Activated T-helper 2 cell treated with anti-CD3 and anti-CD28 coated beads, Interferon-gamma antibody, Interleukin-2, Interleukin-4, amounts not matched to agents 10 μg/mL and 5 μg/mL and 100 μg/mL, durations not matched to agents 14 hours and 24 hours and 36 hours (primary cell): ENCODE measurements around the gene DSCAM. TPM values are rescaled to one million over a fixed set of nuclear protein-coding genes. Genes with fewer than 3 reads are reported as not detected.

Source experiments
- DNase-seq: peaks from one replicate; pipeline ENCODE4 v3.0.0; 2021; ENCODE audit warnings: low spot score
- H3K27ac Mint-ChIP-seq: one replicate; pipeline ENCODE4 v1.8.0; 2021; ENCODE audit warnings: mixed read lengths
- H3K27me3 Mint-ChIP-seq: one replicate; pipeline ENCODE4 v1.8.0; 2021; ENCODE audit warnings: low read depth, mixed read lengths
- H3K36me3 Mint-ChIP-seq: one replicate; pipeline ENCODE4 v1.8.0; 2021; ENCODE audit warnings: low read depth, mixed read lengths
- H3K4me1 Mint-ChIP-seq: one replicate; pipeline ENCODE4 v1.8.0; 2021; ENCODE audit warnings: low read depth, mixed read lengths
- H3K4me3 Mint-ChIP-seq: one replicate; pipeline ENCODE4 v1.8.0; 2021; ENCODE audit warnings: low read depth, mild to moderate bottlenecking, moderate library complexity, mixed read lengths
- H3K9me3 Mint-ChIP-seq: one replicate; pipeline ENCODE4 v1.8.0; 2021; ENCODE audit warnings: mixed read lengths
- intact Hi-C: fragments of 100-400 bp; cut with micrococcal nuclease; formaldehyde crosslinking; loops from one replicate; pipeline ENCODE4 v1.15.1; 2023
- total RNA-seq: library from RNA; stranded (reverse); gene quantifications from 2 replicates; pipeline ENCODE4 v1.2.3, GENCODE V29; 2022

DSCAM gene
- total RNA-seq, 1 donor from 2014 or later, result not detected

DNA sequence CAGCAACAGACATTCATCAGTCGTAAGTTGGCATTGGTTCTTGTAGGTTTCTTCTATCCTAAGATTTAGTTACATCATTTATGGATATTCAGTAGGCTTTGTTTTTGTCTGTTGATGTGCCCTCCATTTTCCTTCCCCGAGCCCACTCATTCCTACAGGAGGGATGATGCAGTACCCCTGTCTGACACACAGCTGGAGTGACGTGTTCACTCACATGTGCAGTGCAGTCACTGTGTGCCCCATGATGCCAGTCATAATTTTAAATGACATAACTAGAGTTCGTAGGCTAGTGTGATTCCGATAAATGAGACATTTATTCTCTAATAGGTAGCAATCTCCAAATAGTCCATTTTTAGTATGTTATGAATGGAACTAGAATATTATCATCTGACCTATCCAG is 438.4 kb downstream of the DSCAM start:
- intact Hi-C loops, result no loop called here
- Mint-ChIP-seq H3K9me3 (peaks cover 31% of the 10 kb centered on the region), H3K4me1 (no peaks in the 10 kb centered on the region), H3K4me3 (no peak overlapping the region), H3K27ac (no peak overlapping the region), H3K36me3 (no peaks in the 10 kb centered on the region), H3K27me3 (no peaks in the 10 kb centered on the region)
- no peak for DNase-seq

DNA sequence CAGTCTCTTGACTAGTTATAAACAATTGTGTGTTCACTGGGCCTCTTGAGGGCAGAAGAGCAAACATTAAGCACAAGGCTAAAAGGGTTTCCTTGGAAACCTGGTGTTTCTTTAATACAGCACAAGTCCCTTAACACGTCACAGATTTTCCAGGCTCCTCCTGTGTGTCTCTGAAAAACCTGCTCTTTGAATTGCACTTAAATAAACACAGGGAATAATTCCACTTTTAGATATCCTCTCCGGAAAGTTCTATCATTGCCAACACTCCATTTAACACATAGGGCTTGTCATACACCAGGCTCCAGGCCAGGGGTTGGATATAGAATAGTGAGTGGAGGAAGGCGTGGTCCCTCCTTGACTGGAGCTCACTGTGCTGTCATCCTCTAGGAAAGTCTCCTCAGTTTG is 442.6 kb downstream of the DSCAM start:
- peaks cover 16% of the 10 kb centered on the region for H3K9me3 Mint-ChIP-seq
- H3K27me3 Mint-ChIP-seq, result no peaks in the 10 kb centered on the region
- no peak overlapping the region for H3K4me3 Mint-ChIP-seq
- H3K4me1 Mint-ChIP-seq, result no peaks in the 10 kb centered on the region
- no peaks in the 10 kb centered on the region for H3K36me3 Mint-ChIP-seq
- intact Hi-C loops, result no loop called here
- no peak overlapping the region for H3K27ac Mint-ChIP-seq
- no peak for DNase-seq

DNA sequence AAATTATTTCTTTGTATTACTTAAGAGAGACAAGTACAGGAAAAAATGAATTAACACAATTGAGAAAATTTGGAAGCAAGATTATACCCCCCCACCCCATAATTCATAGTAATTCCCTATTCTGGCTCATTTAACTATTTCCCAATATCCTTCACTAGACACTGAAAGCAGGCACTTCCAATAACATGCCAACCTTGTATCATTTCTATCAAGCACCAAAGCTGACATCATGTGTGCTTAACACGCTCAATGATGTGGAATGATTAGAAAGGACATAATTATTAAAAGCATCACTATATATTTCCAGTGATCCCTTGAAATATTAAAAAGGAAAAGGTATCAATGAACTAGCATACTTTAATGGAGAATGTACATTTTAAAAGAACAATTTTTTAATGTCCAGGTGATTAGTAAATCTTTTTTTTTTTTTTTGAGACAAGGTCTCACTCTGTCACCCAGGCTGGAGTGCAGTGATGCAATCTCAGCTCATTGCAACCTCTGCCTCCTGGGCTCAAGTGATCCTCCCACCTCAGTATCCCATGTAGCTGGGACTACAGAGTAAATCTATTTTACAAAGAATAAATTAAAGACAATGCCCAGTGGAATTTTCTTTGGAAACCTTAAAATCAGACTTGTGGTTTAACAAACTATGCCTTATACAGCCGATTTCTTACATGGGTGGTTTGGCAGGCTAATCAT is 443.9 kb downstream of the DSCAM start:
- H3K9me3 Mint-ChIP-seq, result peaks cover 13% of the 10 kb centered on the region
- H3K36me3 Mint-ChIP-seq, result no peaks in the 10 kb centered on the region
- H3K27me3 Mint-ChIP-seq, result no peaks in the 10 kb centered on the region
- H3K4me1 Mint-ChIP-seq, result no peaks in the 10 kb centered on the region
- intact Hi-C loops, result no loop called here
- H3K4me3 Mint-ChIP-seq, result no peak overlapping the region
- no peak overlapping the region for H3K27ac Mint-ChIP-seq
- no peak for DNase-seq

DNA sequence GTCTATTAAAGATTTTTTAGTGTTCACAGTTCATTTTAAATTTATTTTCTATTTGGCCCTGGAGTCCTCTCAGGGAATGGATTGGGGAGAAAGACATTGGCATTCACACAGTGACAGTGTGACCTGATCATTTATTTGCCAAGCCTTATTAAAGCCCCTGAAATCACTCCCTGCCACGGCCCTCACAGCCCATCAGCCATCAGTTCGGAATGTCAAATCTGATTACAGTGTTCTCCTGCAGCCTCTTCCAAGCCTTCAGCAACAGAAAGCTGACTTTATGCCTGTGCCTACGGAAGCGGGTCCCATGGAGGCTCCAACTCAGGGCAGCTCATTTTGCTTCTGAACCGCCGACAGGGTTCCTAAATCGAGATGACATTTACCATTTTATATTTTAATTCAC is 451.2 kb downstream of the DSCAM start:
- peaks cover 18% of the 10 kb centered on the region for H3K9me3 Mint-ChIP-seq
- no peaks in the 10 kb centered on the region for H3K27me3 Mint-ChIP-seq
- H3K27ac Mint-ChIP-seq, result no peak overlapping the region
- intact Hi-C loops, result no loop called here
- no peak overlapping the region for H3K4me3 Mint-ChIP-seq
- no peaks in the 10 kb centered on the region for H3K36me3 Mint-ChIP-seq
- no peaks in the 10 kb centered on the region for H3K4me1 Mint-ChIP-seq
- DNase-seq, result no peak

DNA sequence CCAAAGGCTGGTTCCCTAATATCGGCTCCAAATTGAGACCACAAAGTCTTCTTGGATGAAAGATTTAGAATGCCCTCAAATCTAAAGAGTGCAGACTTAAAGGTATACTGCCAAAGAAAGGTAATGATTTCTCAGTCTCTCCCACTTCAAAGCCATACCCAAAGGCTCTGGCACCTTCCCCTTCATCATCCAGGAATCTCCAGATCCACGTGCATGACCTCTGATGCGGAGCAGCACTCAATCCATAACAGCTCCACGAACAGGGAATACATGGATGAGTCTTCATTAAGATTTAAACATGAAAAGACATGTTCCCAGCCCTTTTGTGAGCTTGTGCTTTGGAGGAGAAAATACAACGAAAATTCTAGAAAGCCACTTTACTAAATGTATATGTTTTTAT is 453.9 kb downstream of the DSCAM start:
- no peak overlapping the region for H3K4me3 Mint-ChIP-seq
- peaks cover 15% of the 10 kb centered on the region for H3K9me3 Mint-ChIP-seq
- H3K36me3 Mint-ChIP-seq, result no peaks in the 10 kb centered on the region
- DNase-seq, result no peak
- H3K27ac Mint-ChIP-seq, result no peak overlapping the region
- no peaks in the 10 kb centered on the region for H3K4me1 Mint-ChIP-seq
- H3K27me3 Mint-ChIP-seq, result no peaks in the 10 kb centered on the region
- intact Hi-C loops, result no loop called here

DNA sequence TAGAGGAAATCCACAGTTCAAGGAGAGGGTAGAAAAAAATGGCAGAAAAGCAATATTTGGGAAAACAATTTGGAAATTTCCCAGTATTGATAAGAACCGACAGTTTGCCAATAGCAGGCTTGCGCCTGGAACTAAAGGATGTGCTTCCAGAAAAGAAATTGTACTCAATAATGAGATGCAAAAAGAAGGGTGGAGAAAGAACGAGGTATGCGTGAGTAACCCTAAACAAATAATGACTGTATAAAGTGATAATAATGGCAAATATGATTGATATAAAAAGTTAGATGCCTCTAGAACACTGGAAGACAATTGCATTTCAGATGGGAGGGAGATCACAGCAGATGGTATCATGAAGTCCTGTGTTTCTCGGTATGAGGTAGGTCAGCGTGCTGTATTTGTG is 458.9 kb downstream of the DSCAM start:
- H3K36me3 Mint-ChIP-seq, result no peaks in the 10 kb centered on the region
- no peaks in the 10 kb centered on the region for H3K9me3 Mint-ChIP-seq
- H3K27me3 Mint-ChIP-seq, result no peaks in the 10 kb centered on the region
- no peak overlapping the region for H3K27ac Mint-ChIP-seq
- DNase-seq, result no peak
- no peaks in the 10 kb centered on the region for H3K4me1 Mint-ChIP-seq
- intact Hi-C loops, result loop anchor here (5.0 kb wide), 1 partner anchor 246 kb away; no protein-coding TSS in a partner anchor
- no peak overlapping the region for H3K4me3 Mint-ChIP-seq

DNA sequence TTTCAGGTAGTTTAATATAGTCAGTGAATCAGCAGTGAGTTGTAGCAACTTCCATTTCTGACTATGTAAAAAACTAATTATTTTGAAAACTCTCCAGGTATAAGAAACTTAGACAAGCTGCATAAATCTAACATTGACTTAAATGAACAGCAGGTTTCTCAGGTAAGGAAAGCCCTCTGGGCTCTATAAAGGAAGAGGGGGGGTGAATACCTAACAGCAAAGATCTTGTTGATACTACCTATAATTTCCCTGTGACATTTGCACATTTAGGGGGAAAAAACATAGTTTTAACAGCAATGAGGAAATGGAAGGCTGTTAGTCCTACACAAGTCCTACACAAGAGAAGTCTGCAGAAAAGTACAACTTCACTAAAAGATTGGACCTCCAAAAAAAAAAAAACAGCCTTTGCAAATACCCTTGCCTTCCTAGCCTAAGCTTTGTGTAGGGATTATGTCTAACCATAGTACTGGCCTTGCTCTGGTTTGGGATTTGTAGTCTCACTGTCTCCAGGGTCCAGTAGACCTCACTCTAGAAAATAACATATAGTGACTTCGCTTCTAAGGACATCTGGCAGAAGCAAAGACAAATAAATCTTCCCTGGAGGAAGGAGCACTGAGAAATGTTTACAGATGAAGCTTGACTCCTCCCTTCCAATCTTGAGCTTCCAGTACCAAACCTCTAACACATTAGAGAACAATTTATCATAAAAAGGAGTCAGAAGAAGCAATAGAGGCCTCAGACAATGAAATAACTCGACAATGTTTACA is 459.8 kb downstream of the DSCAM start:
- no peaks in the 10 kb centered on the region for H3K36me3 Mint-ChIP-seq
- H3K4me3 Mint-ChIP-seq, result no peak overlapping the region
- no peak overlapping the region for H3K27ac Mint-ChIP-seq
- H3K4me1 Mint-ChIP-seq, result no peaks in the 10 kb centered on the region
- no peaks in the 10 kb centered on the region for H3K9me3 Mint-ChIP-seq
- intact Hi-C loops, result loop anchor here (5.0 kb wide), 1 partner anchor 245 kb away; no protein-coding TSS in a partner anchor
- no peaks in the 10 kb centered on the region for H3K27me3 Mint-ChIP-seq
- no peak for DNase-seq

DNA sequence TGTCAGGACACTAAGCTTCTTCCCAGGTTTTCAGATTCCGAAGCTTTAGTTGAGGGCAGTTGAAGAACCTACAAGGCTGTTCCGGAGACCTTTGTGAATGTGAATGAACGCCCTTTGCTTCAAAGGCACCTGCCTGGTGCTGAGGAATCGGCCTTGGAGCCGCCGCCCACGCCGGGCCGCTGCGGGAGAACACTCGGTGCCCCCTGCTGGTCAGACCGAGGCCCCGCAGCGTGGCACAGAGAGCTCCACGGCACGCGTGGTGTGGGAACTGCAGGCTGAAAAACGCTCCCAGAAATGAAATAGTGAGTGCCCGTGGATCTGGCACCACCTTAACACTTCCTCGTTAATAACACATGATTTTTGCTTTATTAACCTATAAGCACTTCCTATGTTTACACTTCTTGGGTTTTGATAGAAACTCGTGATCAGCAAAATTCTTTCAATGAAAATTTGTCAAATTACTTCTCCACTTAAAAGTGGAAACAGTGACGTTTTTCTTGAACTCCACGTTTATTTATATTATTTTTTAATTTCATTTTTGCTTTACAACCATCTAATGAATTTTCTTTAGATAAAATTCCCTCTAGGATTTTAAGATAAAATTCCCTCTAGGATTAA is 460.6 kb downstream of the DSCAM start:
- Mint-ChIP-seq H3K27me3 (no peaks in the 10 kb centered on the region), H3K4me3 (no peak overlapping the region), H3K27ac (no peak overlapping the region), H3K36me3 (no peaks in the 10 kb centered on the region), H3K9me3 (peaks cover under 1% of the 10 kb centered on the region), H3K4me1 (no peaks in the 10 kb centered on the region)
- intact Hi-C loops, result loop anchor here (5.0 kb wide), 1 partner anchor 244 kb away; no protein-coding TSS in a partner anchor
- DNase-seq, result peak; percentile 9

DNA sequence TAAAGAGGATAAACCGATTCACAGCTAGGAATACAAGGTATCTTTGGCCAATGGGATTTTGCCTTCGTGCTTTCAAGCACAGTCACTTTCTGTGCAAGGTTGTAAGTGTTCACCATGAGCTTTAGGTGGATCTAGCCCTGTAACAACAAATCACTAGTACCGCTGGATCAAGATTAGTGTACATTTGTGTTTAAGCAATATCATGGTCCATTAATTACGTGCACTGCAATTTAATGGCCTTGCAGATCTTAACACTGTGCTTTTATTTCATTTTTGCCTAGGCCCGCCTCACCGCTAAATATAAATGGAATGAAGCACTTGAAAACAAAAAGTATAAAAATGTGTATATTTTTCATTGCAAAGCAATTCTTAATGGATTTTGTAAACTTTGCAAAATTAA is 461.1 kb downstream of the DSCAM start:
- intact Hi-C loops, result loop anchor here (5.0 kb wide), 1 partner anchor 244 kb away; no protein-coding TSS in a partner anchor
- Mint-ChIP-seq H3K27ac (no peak overlapping the region), H3K9me3 (peaks cover 6% of the 10 kb centered on the region), H3K4me3 (no peak overlapping the region), H3K36me3 (no peaks in the 10 kb centered on the region), H3K4me1 (no peaks in the 10 kb centered on the region), H3K27me3 (no peaks in the 10 kb centered on the region)
- DNase-seq, result no peak

DNA sequence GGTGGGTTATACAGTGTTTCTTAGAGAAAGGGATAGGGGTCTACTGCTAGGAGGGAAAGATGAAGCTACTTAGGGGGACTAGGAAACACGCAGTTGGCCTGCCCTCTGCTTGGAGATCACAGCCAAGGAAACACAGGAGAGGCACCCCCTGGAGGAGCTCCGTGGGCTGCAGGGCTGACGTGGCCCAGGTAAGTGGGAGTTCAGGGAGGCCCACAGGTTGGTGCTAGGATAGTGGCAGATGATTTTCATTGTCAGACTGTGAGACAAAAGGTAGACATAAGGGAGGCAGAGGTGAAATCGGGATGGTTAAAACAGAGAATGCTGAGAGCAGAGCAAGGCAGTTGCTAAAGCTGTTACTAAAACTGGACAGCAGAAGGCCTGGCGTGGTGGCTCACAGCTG is 463.0 kb downstream of the DSCAM start:
- H3K27me3 Mint-ChIP-seq, result no peaks in the 10 kb centered on the region
- DNase-seq, result no peak
- H3K36me3 Mint-ChIP-seq, result no peaks in the 10 kb centered on the region
- no peak overlapping the region for H3K27ac Mint-ChIP-seq
- peaks cover 12% of the 10 kb centered on the region for H3K9me3 Mint-ChIP-seq
- no peak overlapping the region for H3K4me3 Mint-ChIP-seq
- intact Hi-C loops, result no loop called here
- no peaks in the 10 kb centered on the region for H3K4me1 Mint-ChIP-seq

DNA sequence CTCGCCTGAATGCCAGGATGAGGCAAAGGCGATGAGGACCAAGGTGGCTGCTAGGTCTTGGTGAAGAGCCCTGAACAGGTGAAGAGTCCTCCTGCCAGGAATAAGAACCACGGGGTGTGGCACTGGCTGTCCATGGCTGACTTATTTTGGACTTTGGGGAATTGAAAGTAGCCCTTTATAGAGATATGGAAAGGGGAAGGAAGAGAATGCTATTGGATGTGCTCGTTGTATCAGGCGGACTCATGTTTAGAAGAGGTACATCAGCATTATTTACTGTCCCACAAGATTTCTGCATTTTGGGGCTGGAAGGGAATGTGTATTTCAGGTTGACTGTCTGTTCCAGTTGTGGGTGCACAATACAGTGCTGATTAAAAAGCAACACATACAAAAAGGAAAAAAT is 465.8 kb downstream of the DSCAM start:
- H3K27ac Mint-ChIP-seq, result no peak overlapping the region
- DNase-seq, result no peak
- no peaks in the 10 kb centered on the region for H3K27me3 Mint-ChIP-seq
- H3K4me1 Mint-ChIP-seq, result no peaks in the 10 kb centered on the region
- H3K36me3 Mint-ChIP-seq, result no peaks in the 10 kb centered on the region
- intact Hi-C loops, result no loop called here
- no peak overlapping the region for H3K4me3 Mint-ChIP-seq
- H3K9me3 Mint-ChIP-seq, result peaks cover 17% of the 10 kb centered on the region

DNA sequence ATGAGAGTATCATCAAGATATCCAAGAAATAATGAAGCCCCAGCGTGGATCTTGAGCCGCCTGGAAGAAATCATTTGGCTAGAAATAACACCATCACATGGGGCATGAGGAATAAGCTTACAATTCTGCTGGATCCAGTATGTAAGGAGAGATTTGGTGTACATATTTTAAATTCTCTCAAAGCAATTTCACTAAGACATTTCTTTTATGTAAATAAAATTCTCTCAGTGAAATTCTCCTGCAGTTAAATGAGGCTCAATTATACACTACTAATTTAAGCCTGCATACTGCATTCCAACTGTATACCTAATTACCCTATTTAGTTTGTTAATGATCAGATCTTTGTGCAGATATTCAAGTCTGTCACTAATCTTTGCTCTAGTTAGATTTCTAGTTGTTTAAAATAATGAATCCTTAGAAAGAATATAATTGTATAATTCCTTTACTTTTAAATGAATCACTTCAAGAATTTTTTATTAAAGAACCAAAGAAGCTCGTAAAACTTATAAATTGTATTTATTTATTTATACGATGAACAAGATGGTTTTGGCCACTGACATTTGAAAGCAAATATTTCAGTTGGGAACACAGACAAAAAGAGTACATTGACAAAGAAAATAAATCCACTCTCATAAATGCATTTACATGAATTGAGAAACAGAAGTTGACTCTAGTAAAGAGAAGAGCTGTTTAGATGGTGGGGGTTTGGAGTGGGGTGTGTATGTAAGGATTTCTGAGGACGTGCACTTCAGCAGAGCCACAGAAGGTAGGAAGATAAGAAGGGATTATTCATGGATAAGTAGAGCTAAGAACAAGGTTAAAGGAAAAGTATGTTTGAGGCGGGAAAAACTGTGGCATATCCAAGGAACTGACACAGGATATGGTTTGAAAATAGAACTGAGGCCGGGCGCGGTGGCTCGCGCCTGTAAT is 466.8 kb downstream of the DSCAM start:
- no peaks in the 10 kb centered on the region for H3K4me1 Mint-ChIP-seq
- H3K9me3 Mint-ChIP-seq, result peaks cover 17% of the 10 kb centered on the region
- H3K36me3 Mint-ChIP-seq, result no peaks in the 10 kb centered on the region
- H3K4me3 Mint-ChIP-seq, result no peak overlapping the region
- intact Hi-C loops, result no loop called here
- no peaks in the 10 kb centered on the region for H3K27me3 Mint-ChIP-seq
- no peak for DNase-seq
- no peak overlapping the region for H3K27ac Mint-ChIP-seq
